ENCODE measurements around the gene MOB3C. TPM values are rescaled to one million over a fixed set of nuclear protein-coding genes. Genes with fewer than 3 reads are reported as not detected.

MOB3C gene
- total RNA-seq, 1 experiment from 2014 or later: 13.2 TPM

- DNase-seq: no peak
- Histone ChIP-seq H3K9ac (ENCODE audit: low read length) (no peak overlapping the region), H3K27ac (ENCODE audit: low read length) (no peak overlapping the region), H3K4me1 (ENCODE audit: insufficient read depth, low read length) (peaks cover 5% of the 10 kb centered on the region; the same call in 1 of the 2 replicates), H3F3A (ENCODE audit: low read length, unreplicated experiment) (no peaks in the 10 kb centered on the region), H3K4me3 (ENCODE audit: low read length) (no peak overlapping the region), H4K20me1 (ENCODE audit: low read length) (no peaks in the 10 kb centered on the region), H3K4me2 (ENCODE audit: low read length) (no peak overlapping the region), H3K9me2 (replicated peaks; ENCODE audit: low read length) (no peaks in the 10 kb centered on the region), H2AFZ (ENCODE audit: low read length) (no peak overlapping the region), H3K9me3 (ENCODE audit: low read length) (no peaks in the 10 kb centered on the region), H3K27me3 (ENCODE audit: low read length) (no peaks in the 10 kb centered on the region), H3K79me2 (ENCODE audit: low read length) (no peaks in the 10 kb centered on the region), H3K36me3 (ENCODE audit: low read depth, low read length) (peaks cover 14% of the 10 kb centered on the region; the same call in 1 of the 2 replicates)
- BruUV-seq (replicated peaks): no TSS peak
- intact Hi-C loops (cut with micrococcal nuclease): no loop called here
- ChIA-PET CTCF (no interaction called here), POLR2A (ENCODE audit: unreplicated experiment) (no interaction called here)
- no peak for ATAC-seq
- TF ChIP-seq EZH2phosphoT487 (IDR thresholded peaks at IDR 0.05; ENCODE audit: borderline replicate concordance, low read length): no peak
Measured at GRCh38 chr1:46575778-46576177, 40.8 kb downstream of the MOB3C start.

DNA sequence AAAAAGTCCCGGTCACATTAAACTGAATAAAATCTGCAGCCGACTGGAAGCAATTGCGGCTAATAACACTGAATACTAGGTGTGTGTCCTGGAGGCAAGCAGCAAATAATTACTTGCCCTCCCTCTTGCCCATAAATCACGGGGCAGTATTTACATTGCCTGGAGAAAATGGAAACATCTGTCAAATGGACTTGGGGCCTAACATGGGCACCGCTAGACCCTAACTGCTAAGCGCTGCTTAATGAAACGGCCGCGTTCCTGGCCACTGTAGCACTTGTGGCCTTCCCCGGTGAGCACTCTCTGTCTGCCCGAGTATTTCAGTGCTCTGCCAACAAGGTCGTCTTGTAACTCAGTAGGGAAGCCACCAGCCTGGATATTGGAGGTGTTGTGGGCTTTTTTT, 41.3 kb downstream of the MOB3C start:
- intact Hi-C loops (cut with micrococcal nuclease): no loop called here

GRCh38 chr1:46571691-46572225, 44.9 kb downstream of the MOB3C start:
- DNase-seq (no peak), ATAC-seq (no peak)
- Histone ChIP-seq H4K20me1 (ENCODE audit: low read length) (no peaks in the 10 kb centered on the region), H3K9me3 (ENCODE audit: low read length) (no peaks in the 10 kb centered on the region), H3F3A (ENCODE audit: low read length, unreplicated experiment) (no peaks in the 10 kb centered on the region), H3K79me2 (ENCODE audit: low read length) (no peaks in the 10 kb centered on the region), H2AFZ (ENCODE audit: low read length) (no peak overlapping the region), H3K9ac (ENCODE audit: low read length) (no peak overlapping the region), H3K4me3 (ENCODE audit: low read length) (no peak overlapping the region), H3K4me2 (ENCODE audit: low read length) (no peak overlapping the region), H3K27ac (ENCODE audit: low read length) (no peak overlapping the region), H3K9me2 (replicated peaks; ENCODE audit: low read length) (no peaks in the 10 kb centered on the region), H3K36me3 (ENCODE audit: low read depth, low read length) (peaks cover 3% of the 10 kb centered on the region; the same call in 1 of the 2 replicates), H3K4me1 (ENCODE audit: insufficient read depth, low read length) (peaks cover 5% of the 10 kb centered on the region; the same call in 1 of the 2 replicates), H3K27me3 (ENCODE audit: low read length) (no peaks in the 10 kb centered on the region)
- BruUV-seq (replicated peaks): no TSS peak
- ChIA-PET POLR2A (ENCODE audit: unreplicated experiment) (interaction anchor here (0.5 to 0.6 kb wide), 2 partner anchors 155 to 323 kb away, joined by 3 to 4 read pairs; no protein-coding TSS in a partner anchor), CTCF (no interaction called here)
- intact Hi-C loops (cut with micrococcal nuclease): no loop called here
- no peak for TF ChIP-seq EZH2 (IDR thresholded peaks at IDR 0.05; ENCODE audit: low read length, unreplicated experiment)
- no peak for TF ChIP-seq EZH2phosphoT487 (IDR thresholded peaks at IDR 0.05; ENCODE audit: borderline replicate concordance, low read length)
- TF ChIP-seq CTCF (conservative IDR thresholded peaks at IDR 0.05; ENCODE audit: low read depth, low read length): no peak

More for the DNA sequence above, 41.3 kb downstream of the MOB3C start:
- no peaks in the 10 kb centered on the region for H3K27me3 ChIP-seq (ENCODE audit: low read length)
- no peaks in the 10 kb centered on the region for H3K9me3 ChIP-seq (ENCODE audit: low read length)
- no peak overlapping the region for H3K4me2 ChIP-seq (ENCODE audit: low read length)
- no peaks in the 10 kb centered on the region for H3K9me2 ChIP-seq (replicated peaks; ENCODE audit: low read length)
- DNase-seq (no peak), ATAC-seq (no peak)
- peaks cover 10% of the 10 kb centered on the region; the same call in 1 of the 2 replicates for H3K36me3 ChIP-seq (ENCODE audit: low read depth, low read length)
- H2AFZ ChIP-seq (ENCODE audit: low read length): no peak overlapping the region
- no peak overlapping the region for H3K4me3 ChIP-seq (ENCODE audit: low read length)
- no peak overlapping the region for H3K9ac ChIP-seq (ENCODE audit: low read length)
- no peaks in the 10 kb centered on the region for H3K79me2 ChIP-seq (ENCODE audit: low read length)
- no peaks in the 10 kb centered on the region for H4K20me1 ChIP-seq (ENCODE audit: low read length)
- no peaks in the 10 kb centered on the region for H3F3A ChIP-seq (ENCODE audit: low read length, unreplicated experiment)
- no TSS peak for BruUV-seq (replicated peaks)
- POLR2A ChIA-PET (ENCODE audit: unreplicated experiment): no interaction called here
- H3K4me1 ChIP-seq (ENCODE audit: insufficient read depth, low read length): peaks cover 5% of the 10 kb centered on the region; the same call in 1 of the 2 replicates
- TF ChIP-seq EZH2phosphoT487 (IDR thresholded peaks at IDR 0.05; ENCODE audit: borderline replicate concordance, low read length): no peak
- TF ChIP-seq EZH2 (IDR thresholded peaks at IDR 0.05; ENCODE audit: low read length, unreplicated experiment): no peak
- CTCF ChIA-PET: no interaction called here
- no peak overlapping the region for H3K27ac ChIP-seq (ENCODE audit: low read length)
